GM12878 (cell line): ENCODE data around the gene C3orf33.
A peak's percentile ranks its signal among the peaks of the same experiment; 100 is the strongest.

Experiments used
- CEBPB ChIP-seq, 2 experiments: fragments of 150-350 bp in 1 of 2; IDR thresholded peaks; 2 replicates each; pipeline ENCODE4 v1.6.1; 2012 to 2014; ENCODE audit warnings: low read depth in 2 of 2, low read length in 2 of 2, borderline replicate concordance in 1 of 2, inconsistent platforms in 1 of 2
- CTCF ChIP-seq, 3 experiments: IDR thresholded peaks in 2 of 3; conservative IDR thresholded peaks in 1 of 3; 2 replicates each; pipeline ENCODE4 v1.5.1; 2011; ENCODE audit warnings: low read depth in 3 of 3, low read length in 3 of 3, mild to moderate bottlenecking in 3 of 3, control low read depth in 2 of 3, moderate library complexity in 2 of 3, inconsistent platforms in 1 of 3, mixed read lengths in 1 of 3; ENCODE audit not compliant: control insufficient read depth in 2 of 3, insufficient read depth in 1 of 3; ENCODE audit errors: extremely low read depth in 1 of 3
- FOS ChIP-seq: IDR thresholded peaks from 3 replicates; pipeline ENCODE4 v1.6.1; 2011; ENCODE audit warnings: borderline replicate concordance; ENCODE audit not compliant: insufficient read length; ENCODE audit errors: extremely low read depth
- IRF3 ChIP-seq: fragments of 450-650 bp; IDR thresholded peaks from 2 replicates; pipeline ENCODE4 v1.6.1; 2014; ENCODE audit warnings: mild to moderate bottlenecking
- KAT2A ChIP-seq: conservative IDR thresholded peaks from 2 replicates; pipeline ENCODE4 v1.6.1; 2011; ENCODE audit warnings: low read depth, low read length; ENCODE audit not compliant: control insufficient read depth
- KDM1A ChIP-seq: fragments of 200-600 bp; sonication (generic); IDR thresholded peaks from 2 replicates; pipeline ENCODE4 v1.6.1; 2016; ENCODE audit warnings: borderline replicate concordance
- MTA3 ChIP-seq: IDR thresholded peaks from 2 replicates; pipeline ENCODE4 v1.6.1; 2012; ENCODE audit warnings: low read length, inconsistent platforms, borderline replicate concordance
- POLR2AphosphoS5 ChIP-seq: IDR thresholded peaks from 2 replicates; pipeline ENCODE4 v1.6.1; 2011; ENCODE audit warnings: mild to moderate bottlenecking, low read length, inconsistent platforms
- RAD21 ChIP-seq: IDR thresholded peaks from 2 replicates; pipeline ENCODE4 v1.6.1; 2011; ENCODE audit warnings: mild to moderate bottlenecking, low read depth, low read length, moderate library complexity; ENCODE audit not compliant: insufficient read depth
- SUZ12 ChIP-seq: fragments of 200-600 bp; sonication (generic); IDR thresholded peaks from one replicate; pipeline ENCODE4 v1.6.1; 2018; ENCODE audit warnings: antibody characterized with exemption, mild to moderate bottlenecking; ENCODE audit not compliant: unreplicated experiment
- ZZZ3 ChIP-seq: IDR thresholded peaks from 2 replicates; pipeline ENCODE4 v1.6.1; 2011; ENCODE audit warnings: low read depth; ENCODE audit not compliant: control insufficient read depth, insufficient read length
- TF ChIP-seq, protein P1 (sequence below): fragments of 150-350 bp; IDR thresholded peaks from 2 replicates; pipeline ENCODE4 v1.6.1; 2014; ENCODE audit warnings: mild to moderate bottlenecking, low read depth, low read length
- TF ChIP-seq, protein P2 (sequence below): IDR thresholded peaks from 2 replicates; pipeline ENCODE4 v1.6.1; 2011; ENCODE audit warnings: mild to moderate bottlenecking, low read depth, low read length, moderate library complexity; ENCODE audit not compliant: insufficient replicate concordance

- TF ChIP-seq KAT2A: no peak
- no peak for TF ChIP-seq MTA3
- TF ChIP-seq CTCF (IDR thresholded peaks at IDR 0.05 in 2 of 3, conservative IDR thresholded peaks at IDR 0.05 in 1 of 3; ENCODE audit: control insufficient read depth in 2 of 3, extremely low read depth in 1 of 3, insufficient read depth in 1 of 3, low read depth in 3 of 3, low read length in 3 of 3): no peak
- TF ChIP-seq, protein P1, sequence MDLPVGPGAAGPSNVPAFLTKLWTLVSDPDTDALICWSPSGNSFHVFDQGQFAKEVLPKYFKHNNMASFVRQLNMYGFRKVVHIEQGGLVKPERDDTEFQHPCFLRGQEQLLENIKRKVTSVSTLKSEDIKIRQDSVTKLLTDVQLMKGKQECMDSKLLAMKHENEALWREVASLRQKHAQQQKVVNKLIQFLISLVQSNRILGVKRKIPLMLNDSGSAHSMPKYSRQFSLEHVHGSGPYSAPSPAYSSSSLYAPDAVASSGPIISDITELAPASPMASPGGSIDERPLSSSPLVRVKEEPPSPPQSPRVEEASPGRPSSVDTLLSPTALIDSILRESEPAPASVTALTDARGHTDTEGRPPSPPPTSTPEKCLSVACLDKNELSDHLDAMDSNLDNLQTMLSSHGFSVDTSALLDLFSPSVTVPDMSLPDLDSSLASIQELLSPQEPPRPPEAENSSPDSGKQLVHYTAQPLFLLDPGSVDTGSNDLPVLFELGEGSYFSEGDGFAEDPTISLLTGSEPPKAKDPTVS: peak; percentile 51; the same call in 1 of the 2 replicates
- TF ChIP-seq KDM1A: no peak
- TF ChIP-seq RAD21: no peak
- no peak for TF ChIP-seq SUZ12
- TF ChIP-seq FOS: peak; percentile 54
- TF ChIP-seq, protein P2, sequence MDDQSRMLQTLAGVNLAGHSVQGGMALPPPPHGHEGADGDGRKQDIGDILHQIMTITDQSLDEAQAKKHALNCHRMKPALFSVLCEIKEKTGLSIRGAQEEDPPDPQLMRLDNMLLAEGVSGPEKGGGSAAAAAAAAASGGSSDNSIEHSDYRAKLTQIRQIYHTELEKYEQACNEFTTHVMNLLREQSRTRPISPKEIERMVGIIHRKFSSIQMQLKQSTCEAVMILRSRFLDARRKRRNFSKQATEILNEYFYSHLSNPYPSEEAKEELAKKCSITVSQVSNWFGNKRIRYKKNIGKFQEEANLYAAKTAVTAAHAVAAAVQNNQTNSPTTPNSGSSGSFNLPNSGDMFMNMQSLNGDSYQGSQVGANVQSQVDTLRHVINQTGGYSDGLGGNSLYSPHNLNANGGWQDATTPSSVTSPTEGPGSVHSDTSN: no peak
- TF ChIP-seq IRF3: peak; percentile 77
- TF ChIP-seq CEBPB (IDR thresholded peaks at IDR 0.05; ENCODE audit: borderline replicate concordance in 1 of 2, low read depth in 2 of 2, low read length in 2 of 2): no peak
- no peak for TF ChIP-seq ZZZ3
- TF ChIP-seq POLR2AphosphoS5: peak; percentile 93
Observed at GRCh38 chr3:155854141-155854940, 48.3 kb upstream of the C3orf33 start, which contains the start of gene SLC33A1.
